22Rv1 (cell line): ENCODE data around the gene CABLES1.

Experiments used
- H3K27ac ChIP-seq: fragments of 450-650 bp; 2 replicates; pipeline ENCODE4 v1.5.1; 2017
- CTCF ChIP-seq: fragments of 450-650 bp; IDR thresholded peaks from 2 replicates; pipeline ENCODE4 v1.5.1; 2017; ENCODE audit warnings: mild to moderate bottlenecking
- ZFX ChIP-seq: fragments of 450-650 bp; IDR thresholded peaks from 2 replicates; pipeline ENCODE4 v1.6.1; 2017; ENCODE audit warnings: antibody characterized with exemption, borderline replicate concordance

The CABLES1 gene

DNA sequence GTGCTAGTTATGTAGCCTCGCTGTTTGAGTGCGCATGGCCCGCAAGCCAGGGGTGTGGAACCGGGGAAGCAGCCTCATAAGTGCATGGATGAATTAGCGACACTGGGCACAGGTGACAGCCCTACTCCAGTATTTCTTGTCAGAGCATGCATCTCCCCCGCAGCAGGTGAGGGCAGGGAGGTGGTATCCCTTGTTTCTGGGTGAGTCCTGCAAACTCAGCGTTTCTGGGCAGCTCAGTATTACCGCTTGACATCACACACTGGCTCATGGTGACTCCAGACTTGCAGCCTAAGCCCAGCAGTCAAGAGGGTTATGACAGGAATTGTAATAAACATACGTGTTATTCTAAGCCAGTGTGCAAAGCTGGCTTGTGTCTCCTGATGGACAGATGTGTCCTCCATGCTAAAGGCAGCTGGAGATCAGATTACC, 2.5 kb downstream of the CABLES1 start:
- TF ChIP-seq CTCF = no peak
- TF ChIP-seq ZFX = no peak
- H3K27ac ChIP-seq = no peak overlapping the region

GRCh38 chr18:23138471-23138870, 3.2 kb downstream of the CABLES1 start:
- no peak overlapping the region for H3K27ac ChIP-seq
- no peak for TF ChIP-seq ZFX
- TF ChIP-seq CTCF = no peak

DNA sequence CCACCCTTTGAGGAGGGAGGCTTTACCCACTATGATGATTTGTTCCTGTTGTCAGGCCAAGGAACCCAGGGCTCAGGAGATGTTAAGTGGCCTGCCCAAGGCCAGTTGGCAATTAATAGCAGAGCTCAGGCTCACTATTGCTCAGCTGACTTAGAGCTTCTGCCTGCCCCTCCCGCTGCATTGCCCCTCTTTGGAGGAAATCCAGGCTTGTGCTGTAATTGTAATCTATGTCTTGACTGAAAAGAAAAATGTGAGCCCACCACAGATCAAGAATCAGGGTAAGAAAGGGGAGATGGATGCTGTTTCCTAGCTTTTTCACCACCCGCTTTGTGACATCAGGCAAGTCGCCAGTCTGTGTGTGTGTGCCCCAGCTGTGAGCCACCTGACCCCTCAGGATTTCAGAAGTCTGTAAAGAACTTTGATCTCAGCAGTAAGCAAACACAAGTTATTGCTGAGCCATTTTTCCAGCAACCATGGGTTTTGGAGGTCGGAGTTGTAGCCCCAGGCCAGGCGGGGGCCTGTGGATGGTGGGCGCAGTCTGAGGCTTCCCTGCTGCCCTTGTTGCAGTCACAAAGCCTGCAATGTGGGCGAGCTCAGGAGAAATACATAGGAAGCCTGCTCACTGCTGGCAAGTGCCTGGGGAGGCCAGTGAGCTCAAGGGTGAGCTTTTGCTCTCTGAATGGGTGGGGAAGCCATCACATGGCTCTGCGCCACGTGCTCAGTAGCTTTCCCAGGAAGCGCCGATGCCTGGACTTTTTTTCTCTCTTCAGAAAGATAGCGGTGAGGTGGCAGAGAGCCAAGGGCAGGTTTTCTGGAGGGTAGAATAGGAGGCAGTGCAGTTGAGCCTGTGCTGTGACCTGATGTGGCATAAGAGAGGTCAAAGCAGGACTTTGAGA, 6.1 kb downstream of the CABLES1 start:
- no peak overlapping the region for H3K27ac ChIP-seq
- TF ChIP-seq CTCF (no peak), ZFX (no peak)

GRCh38 chr18:23142251-23142929, 7.1 kb downstream of the CABLES1 start:
- TF ChIP-seq ZFX = no peak
- no peak for TF ChIP-seq CTCF
- H3K27ac ChIP-seq = no peak overlapping the region

DNA sequence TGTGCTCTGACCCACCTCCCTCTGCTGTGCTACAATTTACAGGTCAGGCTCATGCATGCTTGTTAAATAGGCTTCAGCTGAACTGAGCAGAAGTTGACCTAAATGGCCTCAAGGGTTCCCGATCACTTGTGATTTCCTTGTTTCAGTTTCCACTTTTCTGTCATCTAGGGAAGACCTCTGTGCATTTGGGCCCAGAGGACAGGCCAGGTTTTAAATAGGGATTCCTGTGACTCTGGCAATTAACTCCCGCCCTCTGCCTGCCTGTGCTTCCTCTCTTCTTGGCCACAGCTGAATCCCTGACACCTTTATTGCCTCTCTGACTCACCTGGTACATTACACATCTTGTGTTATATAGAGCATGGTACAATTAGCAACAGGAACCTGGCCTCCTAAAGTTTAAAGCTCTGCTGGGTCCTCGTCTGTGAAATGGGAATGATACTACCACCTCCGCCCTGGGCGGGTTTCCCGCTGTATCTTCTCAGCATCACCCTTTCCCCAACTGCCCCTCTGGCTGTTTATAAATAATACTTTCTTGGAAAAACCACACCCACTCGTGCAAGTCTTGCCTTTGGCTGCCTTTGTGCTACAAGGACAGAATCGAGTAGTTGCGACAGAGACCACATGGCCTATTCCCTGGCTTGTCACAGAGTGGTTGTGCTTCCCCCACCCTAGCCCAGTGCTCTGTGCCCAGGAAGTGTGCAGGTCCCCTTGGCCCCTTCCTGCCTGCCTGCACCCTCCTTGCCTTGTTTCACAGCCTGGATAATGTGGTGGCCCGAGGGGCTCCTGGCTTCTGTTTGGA, 7.9 kb downstream of the CABLES1 start:
- no peak for TF ChIP-seq CTCF
- no peak for TF ChIP-seq ZFX
- no peak overlapping the region for H3K27ac ChIP-seq

DNA sequence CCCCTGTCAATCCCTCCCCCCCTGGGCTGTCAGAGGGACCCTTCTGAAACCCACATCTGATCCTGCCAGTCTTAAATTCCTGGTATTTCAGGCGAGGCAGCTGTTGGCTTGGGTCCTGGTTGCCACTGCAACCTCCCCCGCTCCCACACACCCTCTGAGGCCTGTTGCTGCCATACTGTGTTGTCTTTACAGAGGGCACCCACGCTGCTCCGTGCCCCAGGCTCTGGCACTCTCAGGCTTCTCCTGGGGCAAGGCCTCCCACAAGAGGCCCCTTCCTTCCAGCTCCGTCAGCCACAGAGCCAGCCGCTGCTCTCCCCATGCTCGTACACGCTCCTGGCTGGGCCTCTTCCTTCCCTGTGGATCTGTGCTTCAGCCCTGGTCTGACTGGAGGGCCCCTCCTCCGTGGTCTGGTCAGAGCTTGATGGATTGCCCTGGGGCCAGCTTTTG, 8.6 kb downstream of the CABLES1 start:
- TF ChIP-seq CTCF = no peak
- no peak for TF ChIP-seq ZFX
- H3K27ac ChIP-seq = no peak overlapping the region
